ENCODE results near the gene KYNU. TPM values are rescaled to one million over a fixed set of nuclear protein-coding genes. Genes with fewer than 3 reads are reported as not detected.
A peak's percentile ranks its signal among the peaks of the same experiment; 100 is the strongest.

KYNU gene
- total RNA-seq, 1 donor from 2014 or later, result 0.53 TPM

DNA sequence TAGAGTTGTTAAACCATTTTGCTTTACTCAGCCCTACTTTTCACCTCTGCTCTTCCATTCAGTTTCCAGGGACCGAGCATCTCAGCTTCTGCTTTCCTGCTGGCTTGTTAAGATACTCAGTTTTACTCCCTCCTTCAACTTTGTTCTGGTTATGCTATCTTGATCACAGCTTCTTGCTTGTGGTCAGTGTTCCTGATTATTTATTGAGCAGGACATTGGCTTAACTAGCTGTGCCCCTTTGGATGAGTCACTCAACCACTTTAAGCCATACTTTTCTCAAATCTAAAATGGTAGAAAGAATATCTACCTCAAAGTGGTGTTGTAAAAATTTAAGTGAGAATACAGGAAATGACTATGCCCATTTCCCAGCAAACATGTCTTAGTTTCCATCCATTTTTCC, 124.0 kb downstream of the KYNU start:
- H3K4me3 Mint-ChIP-seq, result no peak overlapping the region
- DNase-seq (ENCODE audit: extremely low spot score, unreplicated experiment), result no peak
- no peaks in the 10 kb centered on the region for H3K36me3 Mint-ChIP-seq
- no peaks in the 10 kb centered on the region for H3K9me3 Mint-ChIP-seq
- TF ChIP-seq CTCF (conservative IDR thresholded peaks at IDR 0.05), result no peak
- H3K27me3 Mint-ChIP-seq, result no peaks in the 10 kb centered on the region
- no peaks in the 10 kb centered on the region for H3K4me1 Mint-ChIP-seq (ENCODE audit: unreplicated experiment)
- H3K27ac Mint-ChIP-seq, result no peak overlapping the region

GRCh38 chr2:143015656-143016055, 138.2 kb downstream of the KYNU start:
- H3K27ac Mint-ChIP-seq, result no peak overlapping the region
- no peaks in the 10 kb centered on the region for H3K36me3 Mint-ChIP-seq
- no peaks in the 10 kb centered on the region for H3K4me1 Mint-ChIP-seq (ENCODE audit: unreplicated experiment)
- DNase-seq (ENCODE audit: extremely low spot score, unreplicated experiment), result no peak
- H3K9me3 Mint-ChIP-seq, result no peaks in the 10 kb centered on the region
- no peak overlapping the region for H3K4me3 Mint-ChIP-seq
- TF ChIP-seq CTCF (conservative IDR thresholded peaks at IDR 0.05), result no peak
- H3K27me3 Mint-ChIP-seq, result no peaks in the 10 kb centered on the region

DNA sequence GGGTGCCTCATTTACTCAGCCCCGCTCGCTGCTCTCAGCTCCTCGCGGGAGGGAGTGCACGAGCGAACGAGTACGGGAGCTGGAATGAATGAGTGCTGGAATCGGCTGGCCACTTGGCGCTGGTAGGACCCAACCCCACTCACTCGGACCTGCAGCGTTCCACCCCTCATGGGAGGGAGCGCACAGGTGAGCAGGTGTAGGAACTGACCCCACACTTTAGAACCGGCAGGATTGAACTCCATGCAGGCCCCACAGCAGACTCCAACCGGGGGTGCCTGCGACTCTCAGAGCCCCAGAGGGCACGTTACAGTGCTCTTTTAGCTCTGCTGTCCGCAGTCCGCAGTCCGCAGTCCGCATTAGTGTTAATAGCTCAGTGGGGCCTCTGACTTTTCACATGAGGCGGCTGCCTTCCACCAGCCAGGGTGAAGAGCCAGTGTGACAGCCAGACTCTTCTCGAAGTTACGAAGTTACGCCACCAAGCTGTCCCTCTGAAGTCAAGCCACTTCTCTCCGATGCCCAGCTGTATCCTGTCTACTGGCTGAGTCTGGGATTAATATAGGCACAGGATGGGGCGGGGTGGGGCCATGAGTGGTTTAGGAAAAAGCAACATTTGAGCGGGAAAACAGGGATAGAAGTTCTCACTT, 149.1 kb downstream of the KYNU start:
- Mint-ChIP-seq H3K27me3 (peaks cover 28% of the 10 kb centered on the region), H3K9me3 (no peaks in the 10 kb centered on the region), H3K4me3 (peak overlapping the region; percentile 70), H3K27ac (no peak overlapping the region), H3K4me1 (ENCODE audit: unreplicated experiment) (no peaks in the 10 kb centered on the region), H3K36me3 (no peaks in the 10 kb centered on the region)
- no peak for DNase-seq (ENCODE audit: extremely low spot score, unreplicated experiment)
- no peak for TF ChIP-seq CTCF (conservative IDR thresholded peaks at IDR 0.05)

DNA sequence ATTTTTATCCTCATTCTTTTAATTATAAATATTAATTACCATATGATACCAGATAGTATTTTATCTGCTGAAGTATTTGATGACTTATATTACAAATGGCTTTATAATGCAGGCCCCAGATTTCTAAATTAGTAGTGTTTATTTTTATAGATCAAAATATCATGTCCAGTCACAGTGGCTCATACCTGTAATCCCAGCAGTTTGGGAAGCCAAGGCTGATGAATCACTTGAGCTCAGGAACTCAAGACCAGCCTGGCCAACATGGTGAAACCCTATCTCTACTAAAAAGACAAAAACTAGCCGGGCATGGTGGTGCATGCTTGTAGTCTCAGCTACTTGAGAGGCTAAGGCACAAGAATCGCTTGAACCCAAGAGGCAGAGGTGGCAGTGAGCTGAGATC, 151.7 kb downstream of the KYNU start:
- Mint-ChIP-seq H3K27ac (no peak overlapping the region), H3K4me3 (no peak overlapping the region), H3K27me3 (peaks cover 25% of the 10 kb centered on the region), H3K36me3 (no peaks in the 10 kb centered on the region), H3K9me3 (no peaks in the 10 kb centered on the region), H3K4me1 (ENCODE audit: unreplicated experiment) (no peaks in the 10 kb centered on the region)
- DNase-seq (ENCODE audit: extremely low spot score, unreplicated experiment), result no peak
- TF ChIP-seq CTCF (conservative IDR thresholded peaks at IDR 0.05), result no peak

DNA sequence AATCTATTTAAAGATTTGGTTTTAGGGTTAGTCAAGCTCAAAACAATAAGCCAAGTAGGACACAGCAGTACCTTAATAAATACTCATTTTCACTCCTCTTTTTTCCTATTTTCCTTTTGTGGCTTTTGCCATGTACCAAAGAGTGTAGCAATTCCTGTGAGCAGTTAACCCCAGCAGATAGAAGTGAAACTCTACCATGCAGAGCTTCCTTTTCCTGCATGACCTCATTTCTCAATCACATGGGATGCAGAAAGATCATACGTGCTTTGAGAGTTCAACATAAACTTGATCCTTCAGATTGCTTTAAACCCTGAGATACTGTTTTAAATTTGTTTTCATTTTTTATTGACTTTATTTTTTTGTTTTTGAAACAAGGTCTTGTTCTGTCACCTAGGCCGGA, 152.7 kb downstream of the KYNU start:
- Mint-ChIP-seq H3K4me1 (ENCODE audit: unreplicated experiment) (peaks cover 4% of the 10 kb centered on the region), H3K4me3 (no peak overlapping the region), H3K36me3 (no peaks in the 10 kb centered on the region), H3K27me3 (peaks cover 21% of the 10 kb centered on the region), H3K9me3 (no peaks in the 10 kb centered on the region), H3K27ac (no peak overlapping the region)
- no peak for DNase-seq (ENCODE audit: extremely low spot score, unreplicated experiment)
- no peak for TF ChIP-seq CTCF (conservative IDR thresholded peaks at IDR 0.05)
